H1 (cell line): ENCODE measurements around the gene TROAP. TPM values are rescaled to one million over a fixed set of nuclear protein-coding genes. Genes with fewer than 3 reads are reported as not detected.

Experiments
- CTCF ChIA-PET: fragments of 300-600 bp; sonication (Branson Sonifier 250); formaldehyde crosslinking; loops from one replicate; lab custom pipeline; 2021; ENCODE audit not compliant: partially characterized antibody; lab: Charles Lee
- POLR2A ChIA-PET: fragments of 300-600 bp; sonication (Branson Sonifier 250); formaldehyde crosslinking; loops from one replicate; lab custom pipeline; 2021; ENCODE audit warnings: inconsistent platforms; ENCODE audit not compliant: partially characterized antibody; lab: Charles Lee
- DNase-seq, 2 experiments: peaks; one replicate each; pipeline versions ENCODE4 v3.0.0 to v3.0.0-alpha.2; 2010 to 2022; ENCODE audit warnings: low spot score in 2 of 2, low read depth in 1 of 2, mixed read lengths in 1 of 2
- FAIRE-seq: peaks from 2 replicates; lab custom pipeline; 2011; peaks lifted over from hg19 to GRCh38; lab: Jason Lieb, UNC
- H2AFZ ChIP-seq: 2 replicates; pipeline ENCODE4 v1.8.1; 2012; ENCODE audit warnings: low read length, inconsistent platforms
- H2AK5ac ChIP-seq: 2 replicates; pipeline ENCODE4 v1.6.1; 2013; ENCODE audit warnings: low read depth, low read length
- H2BK120ac ChIP-seq: replicated peaks from 2 replicates; pipeline ENCODE3; 2013; ENCODE audit warnings: low read depth, low read length, inconsistent platforms
- H2BK12ac ChIP-seq: 2 replicates; pipeline ENCODE4 v1.6.1; 2013; ENCODE audit warnings: low read depth, low read length
- H2BK15ac ChIP-seq: 2 replicates; pipeline ENCODE4 v1.6.1; 2013; ENCODE audit warnings: low read length
- H2BK20ac ChIP-seq: 2 replicates; pipeline ENCODE4 v1.6.1; 2013; ENCODE audit warnings: low read length
- H2BK5ac ChIP-seq: 2 replicates; pipeline ENCODE4 v1.6.1; 2013; ENCODE audit warnings: low read depth, low read length
- H3K14ac ChIP-seq: 2 replicates; pipeline ENCODE4 v1.6.1; 2013; ENCODE audit warnings: inconsistent platforms; ENCODE audit not compliant: insufficient read length
- H3K18ac ChIP-seq: 2 replicates; pipeline ENCODE4 v1.6.1; 2013; ENCODE audit warnings: low read length; ENCODE audit errors: extremely low read depth
- H3K23ac ChIP-seq: 2 replicates; pipeline ENCODE4 v1.6.1; 2013; ENCODE audit warnings: inconsistent platforms; ENCODE audit not compliant: insufficient read length
- H3K23me2 ChIP-seq: 2 replicates; pipeline ENCODE4 v1.6.1; 2013; ENCODE audit warnings: low read depth, low read length
- H3K27ac ChIP-seq: 2 replicates; pipeline ENCODE4 v1.6.1; 2011; ENCODE audit warnings: low read depth, low read length, inconsistent platforms
- H3K27me3 ChIP-seq, 4 experiments: replicated peaks in 1 of 4; 1 replicate in 1 of 4; 2 replicates in 3 of 4; pipeline versions ENCODE4 v1.6.1 to v1.8.1; 2011 to 2013; ENCODE audit warnings: low read length in 3 of 4, mild to moderate bottlenecking in 3 of 4, inconsistent platforms in 2 of 4, mixed read lengths in 2 of 4, moderate library complexity in 1 of 4; ENCODE audit not compliant: control insufficient read depth in 3 of 4, insufficient read depth in 3 of 4; ENCODE audit errors: extremely low read depth in 1 of 4
- H3K36me3 ChIP-seq, 4 experiments: 2 replicates each; pipeline versions ENCODE4 v1.6.1 to v1.8.1; 2011 to 2013; ENCODE audit warnings: mild to moderate bottlenecking in 4 of 4, low read length in 3 of 4, moderate library complexity in 2 of 4, control low read depth in 1 of 4, inconsistent platforms in 1 of 4; ENCODE audit not compliant: insufficient read depth in 4 of 4, control insufficient read depth in 2 of 4
- H3K4ac ChIP-seq: replicated peaks from 2 replicates; pipeline ENCODE3; 2013; ENCODE audit warnings: low read length, low read depth, mixed read lengths, inconsistent platforms; ENCODE audit not compliant: insufficient read length
- H3K4me1 ChIP-seq, 4 experiments: replicated peaks in 1 of 4; 1 replicate in 1 of 4; 2 replicates in 3 of 4; pipeline versions ENCODE4 v1.6.1 to v1.8.1; 2011 to 2013; ENCODE audit warnings: low read length in 3 of 4, inconsistent platforms in 2 of 4, mixed read lengths in 1 of 4; ENCODE audit not compliant: insufficient read depth in 4 of 4, control insufficient read depth in 3 of 4
- H3K4me2 ChIP-seq, 2 experiments: 2 replicates each; pipeline versions ENCODE4 v1.6.1 to v1.8.1; 2011 to 2013; ENCODE audit warnings: low read depth in 2 of 2, low read length in 2 of 2, control low read depth in 1 of 2, inconsistent platforms in 1 of 2, mild to moderate bottlenecking in 1 of 2; ENCODE audit not compliant: insufficient read depth in 1 of 2
- H3K4me3 ChIP-seq, 4 experiments: fragments of 200-600, 300-600 bp in 1 of 4; sonication (generic), shearing (Covaris generic), sonication (Bioruptor Twin) in 1 of 4; 2 replicates each; pipeline versions ENCODE4 v1.5.1 to v1.8.1; 2011 to 2016; ENCODE audit warnings: low read length in 4 of 4, low read depth in 3 of 4, control low read depth in 2 of 4, inconsistent platforms in 2 of 4, mild to moderate bottlenecking in 2 of 4, mixed read lengths in 1 of 4, moderate library complexity in 1 of 4; ENCODE audit not compliant: insufficient read depth in 2 of 4; ENCODE audit errors: extremely low read depth in 1 of 4
- H3K56ac ChIP-seq: replicated peaks from 2 replicates; pipeline ENCODE3; 2013; ENCODE audit warnings: low read depth, mild to moderate bottlenecking, mixed read lengths, low read length, inconsistent platforms; ENCODE audit not compliant: insufficient read length
- H3K79me1 ChIP-seq: 2 replicates; pipeline ENCODE4 v1.6.1; 2013; ENCODE audit warnings: low read depth, low read length, control low read depth
- H3K79me2 ChIP-seq, 2 experiments: 2 replicates each; pipeline versions ENCODE4 v1.6.1 to v1.8.1; 2012 to 2013; ENCODE audit warnings: low read length in 2 of 2, mild to moderate bottlenecking in 2 of 2, inconsistent platforms in 1 of 2; ENCODE audit not compliant: insufficient read depth in 2 of 2, control insufficient read depth in 1 of 2
- H3K9ac ChIP-seq, 4 experiments: replicated peaks in 1 of 4; 1 replicate in 1 of 4; 2 replicates in 3 of 4; pipeline versions ENCODE4 v1.6.1 to v1.8.1; 2011 to 2013; ENCODE audit warnings: low read depth in 3 of 4, low read length in 3 of 4, control low read depth in 2 of 4, mild to moderate bottlenecking in 2 of 4, moderate library complexity in 2 of 4, inconsistent platforms in 1 of 4; ENCODE audit errors: extremely low read depth in 1 of 4
- H3K9me3 ChIP-seq, 2 experiments: 2 replicates each; pipeline versions ENCODE4 v1.6.1 to v1.8.1; 2012 to 2013; ENCODE audit warnings: mild to moderate bottlenecking in 2 of 2, moderate library complexity in 2 of 2, control low read depth in 1 of 2, inconsistent platforms in 1 of 2, low read depth in 1 of 2, low read length in 1 of 2, mixed read lengths in 1 of 2; ENCODE audit not compliant: insufficient read depth in 2 of 2
- H4K20me1 ChIP-seq, 2 experiments: replicated peaks in 1 of 2; 2 replicates each; pipeline versions ENCODE3 to v1.8.1; 2011 to 2013; ENCODE audit warnings: inconsistent platforms in 2 of 2, low read length in 2 of 2, mild to moderate bottlenecking in 1 of 2; ENCODE audit not compliant: insufficient read depth in 2 of 2, control insufficient read depth in 1 of 2
- H4K5ac ChIP-seq: 2 replicates; pipeline ENCODE4 v1.6.1; 2013; ENCODE audit warnings: low read length, low read depth, mixed read lengths, inconsistent platforms; ENCODE audit not compliant: insufficient read length
- H4K8ac ChIP-seq: 2 replicates; pipeline ENCODE4 v1.8.0; 2013; ENCODE audit warnings: mild to moderate bottlenecking, moderate library complexity, low read length, inconsistent platforms; ENCODE audit not compliant: insufficient read depth; ENCODE audit errors: extremely low read depth
- H4K91ac ChIP-seq: replicated peaks from 2 replicates; pipeline ENCODE3; 2013; ENCODE audit warnings: low read length, mixed read lengths, inconsistent platforms; ENCODE audit not compliant: insufficient read length
- SP4 ChIP-seq: IDR thresholded peaks from 2 replicates; pipeline ENCODE4 v1.6.1; 2012; ENCODE audit warnings: low read length, inconsistent platforms
- WGBS, 2 experiments: shearing (Covaris generic) in 1 of 2; methylation state at CpG; one replicate each; pipeline versions ENCODE4 v1.1.6 to v1.1.7; 2013 to 2015; ENCODE audit warnings: low lambda C conversion rate in 2 of 2, mixed read lengths in 2 of 2, inconsistent platforms in 1 of 2, low coverage in 1 of 2, missing lambda C conversion rate in 1 of 2; ENCODE audit not compliant: insufficient replicate concordance in 2 of 2, insufficient coverage in 1 of 2, insufficient read length in 1 of 2; ENCODE audit errors: extremely low coverage in 1 of 2, missing lambda C conversion rate in 1 of 2; 5-methylcytosine and 5-hydroxymethylcytosine counted together
- polyA plus RNA-seq, 7 experiments: library from polyadenylated mRNA; depleted of rRNA in 3 of 7; stranded (reverse) in 5 of 7; unstranded in 2 of 7; fragments of >200 nt in 5 of 7; fragments of 200-250 nt in 2 of 7; gene quantifications; 1 replicate in 5 of 7; 2 replicates in 1 of 7; 4 replicates in 1 of 7; pipeline versions ENCODE4 v1.2.1 to v1.2.3, GENCODE V29; 2011 to 2013; ENCODE audit warnings: missing spikeins in 2 of 7, mixed read lengths in 2 of 7
- total RNA-seq: library from RNA; stranded (reverse); fragmentation: NEBNext Ultra II Directional; extraction: Animal tissue kit (Norgen Biotek cat#: 25700); gene quantifications from 2 replicates; pipeline ENCODE4 v1.2.1, GENCODE V29; 2021
- TF ChIP-seq, protein P1 (sequence below), 3 experiments: IDR thresholded peaks; 1 replicate in 2 of 3; 2 replicates in 1 of 3; pipeline versions ENCODE4 v1.5.1 to v1.6.1; 2011; ENCODE audit warnings: low read length in 3 of 3, mild to moderate bottlenecking in 3 of 3, inconsistent platforms in 2 of 3, low read depth in 1 of 3, moderate library complexity in 1 of 3; ENCODE audit not compliant: insufficient read depth in 1 of 3; ENCODE audit errors: control extremely low read depth in 1 of 3

TROAP gene
- total and polyA plus RNA-seq, 2 of the 8 experiments (the other 6 are each of a cell fraction or from before 2014, with no cell fraction given), result 36.7 to 52.0 TPM

DNA sequence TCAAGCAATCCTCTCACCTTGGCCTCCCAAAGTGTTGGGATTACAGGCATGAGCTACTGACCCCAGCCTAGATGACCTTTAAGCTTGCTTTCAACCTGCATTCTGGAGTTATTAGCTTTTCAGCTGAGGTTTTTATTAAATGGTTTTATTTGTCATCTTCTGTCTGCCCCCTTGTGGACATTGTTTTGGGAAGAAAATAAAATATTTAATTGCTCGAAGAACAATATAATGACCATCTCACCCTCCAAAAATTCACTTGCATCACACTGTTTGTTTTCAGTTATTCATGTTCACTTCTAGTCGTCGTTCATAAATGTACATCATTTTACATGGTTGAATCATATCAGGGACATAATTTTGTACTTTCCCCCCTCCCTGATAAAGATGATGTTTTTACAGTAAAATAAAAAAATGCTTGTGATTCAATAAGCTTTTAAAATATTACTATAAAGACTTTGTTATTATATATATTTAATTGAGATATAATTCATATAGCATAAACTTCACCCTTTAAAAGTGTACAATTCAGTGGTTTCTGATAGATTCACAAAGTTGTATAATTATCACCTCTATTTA lies 34.1 kb downstream of the TROAP start:
- H3K27me3 ChIP-seq, result no peaks in the 10 kb centered on the region
- no peak overlapping the region for H3K56ac ChIP-seq
- 39% methylated on average over 3 of the region's 3 CpGs; no CpG with 5 or more reads in 1 of the 2 experiments for WGBS, 2 experiments
- no peaks in the 10 kb centered on the region for H3K9me3 ChIP-seq
- no peak overlapping the region for H2BK12ac ChIP-seq
- H3K27ac ChIP-seq, result no peak overlapping the region
- H3K4ac ChIP-seq, result no peak overlapping the region
- no peaks in the 10 kb centered on the region for H3K79me1 ChIP-seq
- H3K4me3 ChIP-seq, result no peak overlapping the region
- no peak for DNase-seq
- no peaks in the 10 kb centered on the region for H3K23me2 ChIP-seq
- no peaks in the 10 kb centered on the region for H4K20me1 ChIP-seq
- no peak overlapping the region for H3K9ac ChIP-seq
- H2BK15ac ChIP-seq, result no peak overlapping the region
- no peak for TF ChIP-seq SP4
- TF ChIP-seq, protein P1, sequence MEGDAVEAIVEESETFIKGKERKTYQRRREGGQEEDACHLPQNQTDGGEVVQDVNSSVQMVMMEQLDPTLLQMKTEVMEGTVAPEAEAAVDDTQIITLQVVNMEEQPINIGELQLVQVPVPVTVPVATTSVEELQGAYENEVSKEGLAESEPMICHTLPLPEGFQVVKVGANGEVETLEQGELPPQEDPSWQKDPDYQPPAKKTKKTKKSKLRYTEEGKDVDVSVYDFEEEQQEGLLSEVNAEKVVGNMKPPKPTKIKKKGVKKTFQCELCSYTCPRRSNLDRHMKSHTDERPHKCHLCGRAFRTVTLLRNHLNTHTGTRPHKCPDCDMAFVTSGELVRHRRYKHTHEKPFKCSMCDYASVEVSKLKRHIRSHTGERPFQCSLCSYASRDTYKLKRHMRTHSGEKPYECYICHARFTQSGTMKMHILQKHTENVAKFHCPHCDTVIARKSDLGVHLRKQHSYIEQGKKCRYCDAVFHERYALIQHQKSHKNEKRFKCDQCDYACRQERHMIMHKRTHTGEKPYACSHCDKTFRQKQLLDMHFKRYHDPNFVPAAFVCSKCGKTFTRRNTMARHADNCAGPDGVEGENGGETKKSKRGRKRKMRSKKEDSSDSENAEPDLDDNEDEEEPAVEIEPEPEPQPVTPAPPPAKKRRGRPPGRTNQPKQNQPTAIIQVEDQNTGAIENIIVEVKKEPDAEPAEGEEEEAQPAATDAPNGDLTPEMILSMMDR (IDR thresholded peaks at IDR 0.05; ENCODE audit: control extremely low read depth in 1 of 3, insufficient read depth in 1 of 3, low read depth in 1 of 3, low read length in 3 of 3), result peak in 1 of 3 experiments; percentile 38; a peak in 2 of 4 replicates
- no peak overlapping the region for H2AFZ ChIP-seq
- no peak overlapping the region for H4K5ac ChIP-seq
- no peaks in the 10 kb centered on the region for H3K79me2 ChIP-seq
- no peak overlapping the region for H4K91ac ChIP-seq
- H2AK5ac ChIP-seq, result no peak overlapping the region
- H3K18ac ChIP-seq, result no peak overlapping the region
- H3K14ac ChIP-seq, result no peak overlapping the region
- no peak overlapping the region for H4K8ac ChIP-seq
- H2BK5ac ChIP-seq, result no peak overlapping the region
- H2BK120ac ChIP-seq, result no peak overlapping the region
- peaks cover 0 to 3% (median 0%) of the 10 kb centered on the region in 4 experiments; a peak in 1 of 7 replicates for H3K4me1 ChIP-seq
- no peak overlapping the region for H3K23ac ChIP-seq
- no peaks in the 10 kb centered on the region for H3K36me3 ChIP-seq
- CTCF ChIA-PET, result interaction anchor here (0.6 to 26.7 kb wide), 31 partner anchors 9 to 318 kb away, joined by 3 to 538 read pairs (median 12); partner anchors contain the start of genes DNAJC22, PRPH, SPATS2 and TROAP
- POLR2A ChIA-PET, result no interaction called here
- FAIRE-seq, result no peak
- no peak overlapping the region for H3K4me2 ChIP-seq
- H2BK20ac ChIP-seq, result no peak overlapping the region
